NCI-H2196 (cell line): Measurements from ENCODE around the gene DNAI2.

Experiments used
- DNase-seq: peaks from one replicate; lab custom pipeline; 2025; ENCODE audit not compliant: unreplicated experiment; lab: John Stamatoyannopoulos, UW

DNAI2 gene, protein sequence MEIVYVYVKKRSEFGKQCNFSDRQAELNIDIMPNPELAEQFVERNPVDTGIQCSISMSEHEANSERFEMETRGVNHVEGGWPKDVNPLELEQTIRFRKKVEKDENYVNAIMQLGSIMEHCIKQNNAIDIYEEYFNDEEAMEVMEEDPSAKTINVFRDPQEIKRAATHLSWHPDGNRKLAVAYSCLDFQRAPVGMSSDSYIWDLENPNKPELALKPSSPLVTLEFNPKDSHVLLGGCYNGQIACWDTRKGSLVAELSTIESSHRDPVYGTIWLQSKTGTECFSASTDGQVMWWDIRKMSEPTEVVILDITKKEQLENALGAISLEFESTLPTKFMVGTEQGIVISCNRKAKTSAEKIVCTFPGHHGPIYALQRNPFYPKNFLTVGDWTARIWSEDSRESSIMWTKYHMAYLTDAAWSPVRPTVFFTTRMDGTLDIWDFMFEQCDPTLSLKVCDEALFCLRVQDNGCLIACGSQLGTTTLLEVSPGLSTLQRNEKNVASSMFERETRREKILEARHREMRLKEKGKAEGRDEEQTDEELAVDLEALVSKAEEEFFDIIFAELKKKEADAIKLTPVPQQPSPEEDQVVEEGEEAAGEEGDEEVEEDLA

DNA sequence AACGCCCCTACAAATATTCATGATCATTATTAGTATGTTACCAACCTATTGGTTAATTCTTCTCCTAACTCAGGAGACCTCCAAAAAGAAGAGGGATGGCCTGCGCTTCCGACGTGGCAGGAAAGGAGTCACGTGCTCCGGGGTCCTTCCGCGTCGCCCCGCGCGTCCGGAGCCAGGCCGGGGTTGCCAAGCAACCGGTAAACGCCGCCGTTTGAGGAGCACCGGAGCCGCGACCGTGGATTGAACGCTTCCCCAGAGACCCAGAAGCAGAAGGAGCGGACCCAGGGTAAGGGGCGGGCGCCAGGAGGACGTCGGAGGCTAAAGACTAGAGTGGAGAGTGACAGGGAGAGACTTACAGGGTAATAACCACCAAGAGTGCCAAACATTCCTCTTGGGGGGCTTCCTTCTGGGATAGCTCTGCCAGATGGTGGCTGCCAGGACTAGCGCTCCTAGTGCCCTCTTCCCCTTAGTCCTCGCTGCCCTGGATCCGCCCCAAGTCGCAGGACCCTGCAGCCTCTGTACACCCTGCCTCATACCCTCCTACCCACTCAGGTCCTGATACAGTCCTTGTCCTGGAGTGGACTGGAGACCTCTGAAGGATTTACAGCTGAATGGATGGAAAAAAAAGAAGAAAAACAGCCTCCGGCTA is at the start of gene DNAI2:
Gene DNAI2, plus strand, starts transcription at position 175 of the 649 bp plus-strand sequence. CDS start 7,584 bp downstream, outside the sequence.
- no peak for DNase-seq

- no peak for DNase-seq
These were observed 48.9 kb upstream of the DNAI2 start for GRCh38 chr17:74224959-74225725.

DNA sequence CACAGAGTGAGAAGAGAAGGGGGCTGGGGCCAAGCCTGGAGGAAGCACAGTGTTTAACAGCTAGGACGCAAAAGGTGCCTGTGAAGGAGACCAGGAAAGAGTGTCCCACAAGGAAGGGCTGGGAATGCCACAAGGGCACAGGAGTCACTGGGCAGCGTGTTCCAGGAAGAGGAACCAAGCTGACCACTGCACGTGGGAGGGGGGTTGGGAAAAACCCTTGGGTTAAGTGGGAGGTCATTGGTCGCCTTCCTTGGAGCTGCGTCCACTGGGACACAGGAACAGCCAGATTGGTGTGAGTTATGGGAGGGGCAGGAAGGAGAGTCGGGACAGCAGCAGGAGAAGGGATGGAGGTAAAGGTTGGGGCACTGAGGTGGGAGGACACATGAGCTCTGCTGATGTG is 47.8 kb upstream of the DNAI2 start:
- no peak for DNase-seq

DNA sequence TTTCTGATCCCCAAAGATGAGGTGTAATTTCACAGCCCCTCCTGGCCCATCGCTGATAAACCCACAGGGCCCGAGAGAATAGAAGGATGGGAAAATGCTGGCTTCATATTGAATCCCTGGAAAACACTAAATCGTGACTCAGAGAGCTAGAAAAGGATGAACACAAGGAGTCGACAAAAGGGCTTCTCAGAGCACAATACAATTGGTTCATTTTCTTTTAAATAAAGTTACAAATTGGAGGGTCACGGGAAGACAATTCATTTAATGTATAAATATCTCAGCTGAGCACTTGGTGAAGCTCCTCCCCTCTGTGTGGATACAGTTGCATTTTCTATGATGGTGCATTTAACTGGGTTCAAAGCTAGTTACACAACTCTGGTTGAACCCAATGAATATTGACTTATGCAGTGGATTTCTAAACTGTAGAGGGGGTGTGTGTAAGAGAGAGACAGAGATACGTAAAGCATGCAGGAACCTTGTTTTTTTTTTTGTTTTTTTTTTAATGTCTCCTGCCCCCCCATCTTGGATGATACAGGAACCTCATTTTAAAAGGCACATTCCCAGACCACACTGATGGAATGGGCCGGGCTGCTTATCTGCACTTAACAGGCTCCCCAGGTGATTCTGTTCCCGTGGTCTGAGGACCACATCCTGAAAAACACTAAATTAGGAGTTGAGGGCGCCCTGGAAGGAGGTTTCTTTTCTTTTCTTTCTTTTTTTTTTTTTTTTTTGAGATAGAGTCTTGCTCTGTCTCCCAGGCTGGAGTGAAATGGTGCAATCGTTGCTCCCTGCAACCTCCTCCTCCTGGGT is 46.6 kb upstream of the DNAI2 start:
- DNase-seq = no peak

DNA sequence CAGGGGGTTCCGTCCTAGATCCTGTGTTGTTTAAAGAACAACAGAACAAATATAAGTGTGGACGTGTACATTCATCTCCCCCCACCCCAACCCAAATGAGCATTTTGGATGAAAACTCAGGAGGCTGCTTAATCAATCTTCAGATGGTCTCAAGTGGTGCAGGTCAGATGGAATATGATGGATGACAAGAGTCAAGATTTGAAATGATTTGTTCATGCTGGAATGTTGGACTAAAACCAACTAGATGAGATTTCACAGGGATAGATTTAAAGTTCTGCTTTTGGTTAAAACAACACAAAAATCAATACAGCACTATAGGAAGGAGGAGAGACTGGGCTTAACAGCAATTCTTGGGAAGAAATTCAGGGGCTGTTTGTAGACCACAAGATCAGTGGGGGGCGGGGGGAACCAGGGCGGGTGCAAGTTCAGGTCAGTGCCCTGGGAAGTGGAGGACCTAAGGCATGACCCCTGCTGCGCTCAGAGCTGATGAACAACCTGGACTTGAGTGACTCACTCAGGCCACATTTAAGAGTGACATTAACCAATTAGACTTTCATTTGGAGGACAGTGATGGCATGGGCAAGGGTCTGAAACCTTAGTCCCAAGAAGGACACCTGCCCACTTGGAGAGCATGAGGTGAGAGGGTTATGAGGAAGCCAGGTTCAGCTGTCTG is 45.6 kb upstream of the DNAI2 start:
- no peak for DNase-seq

- DNase-seq = no peak
These were observed 43.1 kb upstream of the DNAI2 start for GRCh38 chr17:74230896-74231295.

- no peak for DNase-seq
These were observed 41.8 kb upstream of the DNAI2 start for GRCh38 chr17:74231928-74232907.

DNA sequence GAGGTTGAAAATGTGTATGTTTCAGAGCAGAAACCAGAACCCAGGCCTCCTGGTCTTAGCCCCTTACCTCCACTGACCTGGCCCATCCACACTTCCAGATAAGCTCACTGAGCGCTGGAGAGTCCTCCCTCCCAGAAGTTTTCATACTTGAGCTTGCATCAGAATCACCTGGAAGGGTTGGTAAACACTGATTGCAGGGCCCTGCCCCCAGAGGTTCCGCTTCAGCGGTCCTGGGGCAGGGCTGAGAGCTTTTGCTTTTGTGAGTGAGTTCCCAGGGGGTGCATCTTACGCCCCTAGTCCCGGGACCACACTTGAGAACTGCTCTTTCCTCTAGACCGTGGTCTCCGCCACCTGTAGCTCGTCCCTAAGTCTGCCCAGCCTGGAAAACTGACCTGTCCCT is 40.1 kb upstream of the DNAI2 start:
- no peak for DNase-seq

- no peak for DNase-seq
These were observed 39.5 kb upstream of the DNAI2 start for GRCh38 chr17:74234486-74234885.

GRCh38 chr17:74235040-74235581 is 38.9 kb upstream of the DNAI2 start:
- DNase-seq = no peak

- no peak for DNase-seq
These were observed 38.1 kb upstream of the DNAI2 start for GRCh38 chr17:74235911-74236371.

DNA sequence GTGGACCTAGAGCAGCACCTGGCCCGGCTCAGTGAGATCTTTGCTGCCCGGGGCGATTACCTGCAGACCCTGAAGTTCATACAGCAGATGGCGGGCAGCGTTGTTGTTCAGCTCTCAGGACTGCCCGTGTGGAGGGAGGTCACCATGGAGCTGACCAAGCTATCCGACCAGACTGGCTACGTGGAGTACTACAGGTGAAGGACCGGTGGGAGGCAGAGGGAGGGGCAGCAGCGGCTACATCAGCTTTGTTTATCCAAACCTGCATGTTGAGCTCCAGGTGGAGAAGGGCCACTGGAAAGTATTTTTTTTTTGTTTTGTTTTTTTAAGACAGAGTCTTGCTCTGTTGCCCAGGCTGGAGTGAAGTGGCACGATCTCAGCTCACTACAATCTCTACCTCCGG is 36.7 kb upstream of the DNAI2 start:
- DNase-seq = no peak

- no peak for DNase-seq
These were observed 34.9 kb upstream of the DNAI2 start for GRCh38 chr17:74239172-74239571.

GRCh38 chr17:74240618-74241205 is 33.3 kb upstream of the DNAI2 start:
- no peak for DNase-seq

DNA sequence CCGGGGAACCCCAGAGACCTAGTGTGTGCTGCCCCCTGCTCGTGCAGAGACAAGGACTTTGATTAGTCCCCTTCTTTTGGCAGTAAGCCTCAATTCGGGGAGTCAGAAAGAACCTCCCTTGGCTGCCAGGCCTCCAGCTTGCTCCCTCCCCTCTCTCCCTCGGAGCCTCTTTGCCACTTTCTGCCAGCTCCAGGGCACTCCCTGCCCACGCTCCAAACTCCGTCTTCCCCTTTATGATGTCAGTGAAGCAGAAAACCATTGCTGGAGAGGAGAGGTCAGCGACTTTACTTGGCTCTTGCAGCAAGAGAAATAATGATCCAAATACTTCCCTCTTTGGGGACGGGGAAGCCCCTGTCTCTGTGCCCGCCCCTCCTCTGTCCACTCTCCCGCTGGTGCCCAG is 32.6 kb upstream of the DNAI2 start:
- DNase-seq = no peak

DNA sequence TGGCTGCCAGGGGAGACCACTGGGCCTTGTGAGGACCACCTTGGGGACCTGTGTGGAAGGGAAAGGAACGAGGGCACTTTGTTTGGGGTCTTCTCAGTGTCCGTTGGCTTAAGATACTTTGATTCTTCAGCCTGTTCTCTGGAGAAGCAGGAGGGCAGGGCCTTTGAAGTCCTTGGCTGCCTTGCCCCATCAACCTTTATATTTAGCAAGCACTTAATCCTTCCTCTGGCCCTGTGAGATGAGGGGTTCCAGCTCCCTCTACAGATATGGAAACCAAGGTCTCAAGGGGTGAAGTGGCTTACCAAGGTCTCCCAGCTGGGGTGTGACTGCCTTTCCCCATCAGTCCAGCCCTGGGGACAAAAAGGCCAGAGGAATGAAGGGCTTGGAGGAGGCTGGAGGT is 32.2 kb upstream of the DNAI2 start:
- DNase-seq = no peak

- no peak for DNase-seq
These were observed 30.9 kb upstream of the DNAI2 start for GRCh38 chr17:74243013-74243755.
